OCI-LY7 (cell line): ENCODE data around the gene OPCML.

Experiments used
- EZH2phosphoT487 ChIP-seq: fragments of 200-600 bp; sonication (generic); IDR thresholded peaks from 2 replicates; pipeline ENCODE4 v1.6.1; 2018; ENCODE audit warnings: low read depth, borderline replicate concordance, mild to moderate bottlenecking, mixed run types, antibody characterized with exemption, low read length, moderate library complexity, mixed read lengths
- TF ChIP-seq, protein P1 (sequence below): fragments of 200-600 bp; sonication (generic); conservative IDR thresholded peaks from 2 replicates; pipeline ENCODE4 v1.5.1; 2014; ENCODE audit warnings: mild to moderate bottlenecking, antibody characterized with exemption, low read length, moderate library complexity, mixed read lengths

DNA sequence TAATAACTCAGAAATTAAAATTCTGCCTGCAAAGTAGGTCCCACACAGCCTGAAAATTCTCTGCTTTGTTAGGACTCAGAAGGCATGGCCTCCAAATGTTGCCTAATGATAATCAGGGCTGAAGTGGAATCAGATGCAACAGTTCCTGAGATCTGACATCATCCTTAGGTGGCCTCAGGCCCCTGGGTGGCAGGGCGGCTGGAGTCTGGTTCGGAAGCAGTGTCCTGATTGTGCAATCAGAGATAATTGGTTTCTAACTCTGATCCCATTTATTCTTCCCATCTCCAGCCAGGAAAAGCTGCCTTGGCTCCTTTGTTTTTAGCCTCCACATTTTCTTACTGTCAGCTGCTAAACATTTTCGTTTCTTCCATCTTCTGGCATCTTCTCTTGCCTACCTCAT lies 399.3 kb downstream of the OPCML start:
- TF ChIP-seq, protein P1, sequence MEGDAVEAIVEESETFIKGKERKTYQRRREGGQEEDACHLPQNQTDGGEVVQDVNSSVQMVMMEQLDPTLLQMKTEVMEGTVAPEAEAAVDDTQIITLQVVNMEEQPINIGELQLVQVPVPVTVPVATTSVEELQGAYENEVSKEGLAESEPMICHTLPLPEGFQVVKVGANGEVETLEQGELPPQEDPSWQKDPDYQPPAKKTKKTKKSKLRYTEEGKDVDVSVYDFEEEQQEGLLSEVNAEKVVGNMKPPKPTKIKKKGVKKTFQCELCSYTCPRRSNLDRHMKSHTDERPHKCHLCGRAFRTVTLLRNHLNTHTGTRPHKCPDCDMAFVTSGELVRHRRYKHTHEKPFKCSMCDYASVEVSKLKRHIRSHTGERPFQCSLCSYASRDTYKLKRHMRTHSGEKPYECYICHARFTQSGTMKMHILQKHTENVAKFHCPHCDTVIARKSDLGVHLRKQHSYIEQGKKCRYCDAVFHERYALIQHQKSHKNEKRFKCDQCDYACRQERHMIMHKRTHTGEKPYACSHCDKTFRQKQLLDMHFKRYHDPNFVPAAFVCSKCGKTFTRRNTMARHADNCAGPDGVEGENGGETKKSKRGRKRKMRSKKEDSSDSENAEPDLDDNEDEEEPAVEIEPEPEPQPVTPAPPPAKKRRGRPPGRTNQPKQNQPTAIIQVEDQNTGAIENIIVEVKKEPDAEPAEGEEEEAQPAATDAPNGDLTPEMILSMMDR = no peak
- no peak for TF ChIP-seq EZH2phosphoT487
